ENCODE data around the gene AKAP3.

The AKAP3 gene

GRCh38 chr12:4580281-4580688 lies 68.6 kb downstream of the AKAP3 start:
- POLR2A ChIA-PET: no interaction called here
- Histone ChIP-seq H3K4me1 (ENCODE audit: control insufficient read depth, insufficient read depth, low read length) (no peaks in the 10 kb centered on the region), H3K27ac (ENCODE audit: extremely low read depth, low read depth, low read length) (no peak overlapping the region), H3K4me3 (ENCODE audit: low read depth, low read length) (no peak overlapping the region), H3K36me3 (ENCODE audit: control insufficient read depth in 2 of 2, insufficient read depth in 1 of 2, low read length in 2 of 2) (no peaks in the 10 kb centered on the region), H3K9me3 (ENCODE audit: control insufficient read depth, insufficient read depth, low read depth, low read length) (no peaks in the 10 kb centered on the region)
- TF ChIP-seq ZBTB11 (tag by site-specific recombination; conservative IDR thresholded peaks at IDR 0.05; ENCODE audit: low read depth) (no peak), ZNF112 (tag by site-specific recombination; IDR thresholded peaks at IDR 0.05) (no peak), ZNF600 (tag by site-specific recombination; IDR thresholded peaks at IDR 0.05) (no peak), ZNF394 (tag by site-specific recombination; IDR thresholded peaks at IDR 0.05; ENCODE audit: borderline replicate concordance) (no peak), ZNF518A (tag by site-specific recombination; conservative IDR thresholded peaks at IDR 0.05; ENCODE audit: low read depth) (no peak), PRDM4 (tag by site-specific recombination; IDR thresholded peaks at IDR 0.05) (no peak), ZBTB1 (tag by site-specific recombination; IDR thresholded peaks at IDR 0.05) (no peak), IKZF3 (tag by site-specific recombination; IDR thresholded peaks at IDR 0.05) (no peak), ZNF670 (tag by site-specific recombination; IDR thresholded peaks at IDR 0.05; ENCODE audit: low read depth) (no peak), ZNF266 (tag by site-specific recombination; IDR thresholded peaks at IDR 0.05; ENCODE audit: low read depth) (no peak), ZNF658 (tag by site-specific recombination; IDR thresholded peaks at IDR 0.05) (no peak)
- CTCF ChIA-PET: interaction anchor here (0.5 to 1.9 kb wide), 4 partner anchors 12 to 183 kb away, joined by 3 to 9 read pairs (median 4); no protein-coding TSS in a partner anchor

GRCh38 chr12:4579305-4580102 lies 69.3 kb downstream of the AKAP3 start:
- no peak overlapping the region for H3K4me3 ChIP-seq (ENCODE audit: low read depth, low read length)
- ChIA-PET CTCF (interaction anchor here (1.0 to 1.9 kb wide), 4 partner anchors 13 to 425 kb away, joined by 3 to 9 read pairs (median 4); no protein-coding TSS in a partner anchor), POLR2A (no interaction called here)
- H3K27ac ChIP-seq (ENCODE audit: extremely low read depth, low read depth, low read length): no peak overlapping the region
- H3K36me3 ChIP-seq (ENCODE audit: control insufficient read depth in 2 of 2, insufficient read depth in 1 of 2, low read length in 2 of 2): no peaks in the 10 kb centered on the region
- H3K9me3 ChIP-seq (ENCODE audit: control insufficient read depth, insufficient read depth, low read depth, low read length): no peaks in the 10 kb centered on the region
- no peaks in the 10 kb centered on the region for H3K4me1 ChIP-seq (ENCODE audit: control insufficient read depth, insufficient read depth, low read length)
- TF ChIP-seq CTCF (tag by site-specific recombination; IDR thresholded peaks at IDR 0.05): 0 out of 2 replicates have a peak, but pooled peaks have one; percentile 35
- no peak for TF ChIP-seq GLIS1 (tag by site-specific recombination; IDR thresholded peaks at IDR 0.05)
- no peak for TF ChIP-seq ZNF292 (tag by site-specific recombination; IDR thresholded peaks at IDR 0.05; ENCODE audit: borderline replicate concordance, low read depth)
- TF ChIP-seq ZNF654 (tag by site-specific recombination; IDR thresholded peaks at IDR 0.05; ENCODE audit: low read depth): peak; percentile 10; the same call in 1 of the 2 replicates
